NCI-H2029 treated with DMSO at 0.1 percent for 48 hours (cell line): Measurements from ENCODE around the gene PAX7.

Experiments used
- DNase-seq: peaks from one replicate; lab custom pipeline; 2025; lab: John Stamatoyannopoulos, UW

Gene PAX7

GRCh38 chr1:18703041-18703621, 72.5 kb downstream of the PAX7 start:
- DNase-seq: no peak

DNA sequence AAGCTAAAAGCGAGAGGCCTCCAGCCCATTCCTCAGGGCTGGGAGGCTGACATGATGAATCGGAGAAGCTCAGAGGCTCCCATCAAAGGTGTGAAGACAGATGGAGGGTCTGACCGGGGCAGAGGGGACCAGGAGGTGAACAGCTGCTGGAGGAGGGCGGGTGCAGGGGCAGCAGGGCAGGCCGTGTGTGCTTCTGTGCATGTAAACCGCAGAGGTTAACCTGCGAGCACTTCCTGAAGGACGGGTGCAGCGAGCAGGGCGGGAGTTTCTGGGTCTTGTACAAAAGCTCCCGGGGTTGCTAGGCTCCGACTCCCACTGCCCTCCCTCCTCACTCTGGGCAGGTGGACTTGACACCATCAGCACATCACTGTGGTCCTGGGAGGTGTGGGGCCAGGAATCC, 75.2 kb downstream of the PAX7 start:
- DNase-seq: no peak

DNA sequence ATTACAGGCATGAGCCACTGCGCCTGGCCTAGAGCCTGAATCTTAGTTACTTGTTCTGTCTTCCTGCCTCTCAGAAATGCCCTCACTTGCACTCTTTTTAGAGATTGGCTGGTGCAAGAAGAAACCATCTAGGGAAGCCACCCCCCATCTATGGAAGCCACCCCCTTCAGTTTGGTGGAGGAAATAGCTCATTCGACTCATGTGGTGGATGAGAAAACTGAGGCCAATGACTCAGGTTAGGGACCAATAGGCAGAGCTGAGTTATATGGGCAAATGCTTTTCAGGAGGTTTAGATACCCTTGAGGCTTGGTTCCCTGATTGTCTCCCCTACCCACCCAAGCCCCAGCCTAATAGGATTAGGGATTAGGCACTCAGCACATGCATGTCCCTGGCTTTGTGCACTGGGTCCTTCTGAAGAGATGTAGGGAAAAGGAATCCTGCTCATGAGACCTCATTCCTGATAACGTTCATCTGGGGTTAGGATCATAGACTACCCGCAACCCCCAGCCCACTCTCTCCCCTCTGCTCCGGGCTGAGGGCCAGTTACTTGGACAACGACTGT, 77.1 kb downstream of the PAX7 start:
- no peak for DNase-seq

DNA sequence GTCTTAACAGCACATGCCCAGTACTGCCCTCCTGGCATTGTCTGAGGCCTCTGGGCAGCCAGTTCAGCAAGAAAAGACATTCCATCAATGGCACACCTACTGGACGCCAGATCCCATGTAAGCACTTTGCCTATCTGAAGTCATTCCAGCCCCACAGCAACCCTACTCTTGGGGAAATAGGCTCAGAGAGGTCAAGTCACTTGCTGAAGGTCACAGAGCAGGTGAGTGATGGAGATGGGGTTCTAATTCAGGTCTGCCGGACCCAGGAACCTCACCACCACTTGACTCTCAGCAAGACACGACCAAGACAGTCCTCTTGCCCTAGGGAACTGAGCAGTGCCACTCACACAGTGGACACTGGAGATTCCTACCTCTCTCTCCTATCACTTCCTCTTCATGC, 79.4 kb downstream of the PAX7 start:
- DNase-seq: no peak

- DNase-seq: no peak
Measured at GRCh38 chr1:18711003-18711402, 80.4 kb downstream of the PAX7 start.

DNA sequence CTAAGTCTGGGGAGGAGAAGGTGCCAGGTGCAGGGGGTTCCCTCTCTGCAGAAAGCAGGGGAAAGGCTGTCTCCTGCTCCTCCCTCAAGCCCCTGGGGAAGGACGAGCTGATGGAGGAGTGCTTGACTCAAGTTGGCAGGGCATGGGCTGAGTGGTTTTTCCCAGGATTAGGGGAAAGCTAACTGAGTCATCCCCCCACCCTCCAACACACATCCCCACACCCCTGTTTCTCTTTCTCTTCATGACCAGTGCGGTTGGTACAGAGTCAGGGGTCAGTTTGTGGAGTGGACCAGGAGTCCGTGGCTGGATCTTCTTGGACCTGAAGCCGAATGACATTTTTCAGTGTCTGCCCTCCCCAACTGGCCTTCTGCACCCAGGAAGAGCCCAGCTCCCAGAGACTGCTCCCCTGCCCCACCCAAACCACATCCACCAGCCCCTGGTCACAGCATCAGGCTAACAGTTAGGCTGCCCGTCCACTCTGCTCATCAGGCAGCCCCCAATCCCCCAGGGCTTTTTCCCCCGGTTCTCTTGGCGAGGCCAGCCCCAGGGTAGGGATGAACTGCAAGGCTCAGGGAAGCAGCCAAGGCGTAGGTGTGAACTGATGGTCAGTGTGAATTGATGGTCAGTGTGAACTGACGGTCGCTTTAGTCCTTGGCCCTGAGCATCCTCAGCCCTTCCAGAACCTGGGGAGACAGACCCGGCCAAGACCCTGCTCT, 81.0 kb downstream of the PAX7 start:
- no peak for DNase-seq

- DNase-seq: no peak
Measured at GRCh38 chr1:18712252-18712600, 81.6 kb downstream of the PAX7 start.

DNA sequence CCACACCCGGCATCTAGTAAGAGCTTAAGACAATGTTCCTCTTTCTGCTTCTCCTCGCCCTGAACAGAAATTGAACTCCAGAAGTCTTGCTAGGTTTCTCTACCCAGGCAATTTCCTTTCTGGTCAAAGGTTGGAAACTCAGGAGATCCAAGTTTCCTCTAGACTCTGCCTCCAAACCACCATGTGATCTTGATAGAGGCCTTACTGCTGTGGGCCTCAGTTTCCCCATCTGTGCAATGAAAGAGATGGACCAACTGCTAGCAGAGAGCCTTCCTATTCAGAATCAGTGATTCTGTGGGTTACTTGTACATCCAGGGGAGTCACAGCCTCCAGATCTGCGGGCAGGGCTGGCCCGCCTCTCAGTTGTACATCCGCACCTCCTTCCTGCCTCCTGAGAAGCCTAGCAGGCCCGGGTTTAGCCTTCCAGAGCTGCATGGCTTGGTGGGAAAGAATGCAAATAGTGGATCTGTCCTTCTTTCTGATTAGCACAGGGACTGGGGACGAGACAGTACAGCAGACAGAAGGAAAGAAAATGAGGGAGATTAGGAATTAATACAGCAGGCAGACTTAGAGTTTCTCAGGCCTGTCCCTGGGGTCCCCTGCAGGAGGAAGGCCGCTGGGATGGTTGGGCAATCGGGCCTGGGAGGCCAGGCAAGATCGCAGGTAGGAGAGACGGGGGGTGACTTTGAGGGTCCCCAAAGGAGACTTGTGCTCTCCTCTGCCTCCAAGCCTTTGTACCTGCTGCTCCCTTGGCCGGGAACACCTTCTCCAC, 83.9 kb downstream of the PAX7 start:
- DNase-seq: no peak

GRCh38 chr1:18716112-18716784, 85.6 kb downstream of the PAX7 start:
- no peak for DNase-seq

GRCh38 chr1:18716785-18717678, 86.4 kb downstream of the PAX7 start:
- DNase-seq: no peak

DNA sequence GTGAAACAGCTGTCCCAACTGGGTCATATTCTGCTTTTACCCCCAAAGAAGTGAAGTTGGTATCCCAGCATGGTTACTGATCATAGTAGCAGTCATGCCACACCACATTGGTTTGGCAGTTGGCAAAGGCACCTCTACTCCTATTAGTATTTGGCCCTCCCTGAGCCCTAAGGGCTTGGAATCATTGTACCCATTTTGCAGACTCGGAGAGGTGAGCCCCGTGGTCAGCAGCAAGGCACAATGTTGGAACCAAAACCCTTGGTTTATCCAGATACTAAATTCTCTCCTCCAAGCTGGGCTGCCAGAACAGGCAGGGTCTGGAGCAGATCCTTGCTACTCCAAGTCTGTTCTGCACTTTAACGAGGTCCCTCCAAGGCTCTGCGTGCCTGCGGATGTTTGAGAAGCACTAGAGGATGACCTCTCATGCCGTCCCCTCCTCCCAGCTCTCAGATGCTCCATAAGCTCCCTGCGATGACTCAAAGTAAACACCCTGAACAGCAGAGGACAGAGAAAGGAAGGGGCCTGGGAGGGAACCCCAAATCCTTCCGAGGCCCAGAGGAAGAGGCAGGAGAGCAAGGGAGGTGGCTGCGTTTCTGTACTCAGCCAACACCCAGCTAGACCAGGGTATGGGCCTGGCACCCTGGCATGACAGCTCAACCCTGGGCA, 89.3 kb downstream of the PAX7 start:
- DNase-seq: no peak

- DNase-seq: no peak
Measured at GRCh38 chr1:18721041-18721440, 90.4 kb downstream of the PAX7 start.

GRCh38 chr1:18721776-18722175, 91.1 kb downstream of the PAX7 start:
- no peak for DNase-seq

DNA sequence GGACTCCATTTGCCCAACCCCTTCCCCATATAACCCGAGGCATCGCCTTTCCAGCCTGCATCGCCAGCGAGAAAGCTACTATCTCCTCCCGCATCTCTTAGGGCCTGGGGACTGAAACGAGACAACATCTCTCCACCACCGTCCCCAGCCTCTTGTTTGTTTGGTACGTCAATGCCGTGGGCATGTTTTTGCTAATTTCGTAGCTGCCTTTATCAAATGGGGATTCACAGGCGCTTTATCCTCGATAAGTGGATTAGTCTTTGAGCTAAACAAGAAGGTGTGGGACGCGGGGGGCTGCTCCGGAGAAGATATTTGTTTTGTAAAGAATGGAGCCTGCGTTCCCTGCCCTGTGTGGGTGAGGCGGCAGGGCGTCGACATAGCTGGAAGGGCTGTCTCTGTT, 91.6 kb downstream of the PAX7 start:
- no peak for DNase-seq

DNA sequence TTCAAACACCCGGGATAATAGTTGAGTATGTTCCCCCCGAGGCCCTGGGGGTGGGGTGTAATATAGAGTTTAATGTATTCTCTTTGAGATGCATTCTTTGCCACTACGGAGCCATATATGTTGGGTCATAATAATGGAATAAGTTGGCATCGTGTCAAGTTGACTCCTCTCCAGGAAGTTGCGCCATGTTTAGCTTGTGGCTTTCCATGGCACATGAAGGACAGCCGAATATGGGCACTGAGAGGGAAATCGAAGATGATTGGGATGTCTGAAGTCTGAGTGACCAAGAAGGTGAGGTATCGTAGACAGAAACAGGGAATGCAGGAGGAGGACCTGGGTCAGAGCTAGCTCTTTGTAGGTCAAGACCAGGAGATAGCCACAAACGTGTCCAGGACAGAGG, 92.6 kb downstream of the PAX7 start:
- DNase-seq: no peak

GRCh38 chr1:18723701-18724411, 93.2 kb downstream of the PAX7 start:
- no peak for DNase-seq

DNA sequence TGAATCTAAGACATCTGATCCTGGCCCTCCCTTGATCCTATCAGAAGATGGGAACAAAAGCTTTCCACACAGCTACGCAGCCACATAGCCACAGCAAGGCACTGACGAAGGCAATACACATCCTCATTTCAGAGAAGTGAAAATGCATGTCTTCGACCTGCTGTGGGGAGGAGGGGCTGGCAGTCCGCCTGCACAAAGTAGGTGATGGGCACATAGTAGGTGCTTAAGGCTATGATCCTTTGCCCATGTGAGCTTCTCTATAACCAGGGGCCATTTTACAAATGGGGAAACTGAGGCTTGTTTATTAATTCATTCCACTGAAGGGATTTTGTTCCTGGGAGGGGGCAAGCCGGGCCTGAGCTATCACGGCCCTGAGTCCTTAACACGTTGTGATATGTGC, 94.2 kb downstream of the PAX7 start:
- no peak for DNase-seq

- DNase-seq: no peak
Measured at GRCh38 chr1:18725231-18725895, 94.7 kb downstream of the PAX7 start.

- DNase-seq: no peak
Measured at GRCh38 chr1:18726368-18726767, 95.7 kb downstream of the PAX7 start.

- no peak for DNase-seq
Measured at GRCh38 chr1:18727956-18728355, 97.3 kb downstream of the PAX7 start.
